ENCODE data around the gene KIAA1755.

The KIAA1755 gene

DNA sequence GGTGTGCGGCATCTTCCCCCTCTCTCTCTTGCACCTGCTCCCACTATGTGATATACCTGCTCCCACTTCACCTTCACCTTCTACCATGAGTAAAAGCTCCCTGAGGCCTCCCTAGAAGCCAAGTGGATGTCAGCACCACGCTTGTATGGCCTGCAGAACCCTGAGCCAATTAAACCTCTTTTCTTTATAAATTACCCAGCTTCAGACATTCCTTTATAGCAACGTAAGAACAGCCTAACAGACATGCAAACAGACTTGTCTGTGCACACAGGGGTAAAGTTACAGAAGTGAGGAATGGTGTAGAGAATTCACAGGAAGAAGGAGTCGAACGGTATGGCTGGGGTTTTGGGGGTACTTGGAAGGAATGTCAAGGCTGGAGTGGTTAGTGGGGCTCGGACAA, 80.7 kb downstream of the KIAA1755 start:
- no peak for DNase-seq

GRCh38 chr20:38178581-38178980, 82.0 kb downstream of the KIAA1755 start:
- DNase-seq, result no peak

- DNase-seq, result no peak
These were observed 82.5 kb downstream of the KIAA1755 start for GRCh38 chr20:38178065-38178491.

DNA sequence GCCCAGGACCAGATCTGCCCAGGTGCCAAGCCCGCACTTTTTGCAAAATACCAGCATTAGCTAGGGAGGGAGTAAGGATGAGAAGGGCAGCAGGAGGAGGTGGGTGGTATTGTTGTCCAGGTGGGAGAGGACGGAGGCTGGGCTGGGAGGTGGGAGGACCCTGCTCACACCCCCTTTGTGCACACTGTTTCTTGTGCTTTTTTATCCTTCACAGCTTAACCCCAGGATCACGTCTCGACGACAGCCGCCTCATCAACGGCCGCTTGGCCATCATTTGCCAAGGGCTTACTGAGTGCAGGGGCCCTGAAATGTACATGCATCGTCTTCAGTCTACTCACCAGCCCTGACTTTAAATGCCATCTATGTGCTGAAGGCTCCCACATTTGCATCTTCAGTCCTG, 83.3 kb downstream of the KIAA1755 start:
- no peak for DNase-seq

DNA sequence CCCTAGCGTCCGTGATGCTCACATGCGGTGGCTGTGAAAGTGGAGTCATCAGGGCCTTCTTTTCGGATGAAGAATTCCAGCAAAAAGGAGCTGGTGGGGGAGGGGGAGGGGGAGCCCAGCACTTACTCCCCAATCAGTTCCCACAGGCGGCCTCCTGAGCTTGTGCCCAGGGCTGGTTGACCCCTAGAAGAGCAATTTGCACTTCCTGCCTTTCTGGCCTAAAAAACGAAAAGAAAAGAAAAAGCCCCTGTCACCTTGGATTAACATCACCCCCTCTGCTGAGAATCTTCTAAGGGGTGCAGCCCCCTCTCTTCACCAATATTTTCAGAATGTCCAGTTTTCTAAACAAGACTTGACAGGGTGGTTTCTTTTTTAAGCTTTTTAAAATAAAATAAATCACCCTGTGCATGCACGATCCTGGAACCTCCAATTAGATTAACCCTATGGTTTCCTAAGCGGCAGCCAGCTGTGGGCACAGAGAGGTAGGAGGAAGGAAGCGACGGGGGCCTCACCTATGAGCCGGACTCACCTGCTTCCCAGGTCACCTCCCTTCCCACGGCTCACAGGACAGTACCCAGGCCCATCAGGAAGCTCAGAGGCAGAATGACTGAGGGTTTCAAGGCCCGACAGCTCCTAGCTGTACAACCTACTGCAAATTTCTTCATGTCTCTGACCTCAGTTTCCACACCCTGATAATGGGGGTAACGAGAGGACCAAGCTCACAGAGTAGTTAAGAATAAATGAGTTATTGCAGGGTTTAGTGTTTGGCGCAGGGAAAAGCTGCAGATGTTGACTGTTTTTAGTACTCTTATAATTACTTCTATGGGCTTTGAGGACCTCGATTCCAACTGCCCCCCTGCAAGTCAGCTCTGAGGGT, 85.0 kb downstream of the KIAA1755 start:
- no peak for DNase-seq

DNA sequence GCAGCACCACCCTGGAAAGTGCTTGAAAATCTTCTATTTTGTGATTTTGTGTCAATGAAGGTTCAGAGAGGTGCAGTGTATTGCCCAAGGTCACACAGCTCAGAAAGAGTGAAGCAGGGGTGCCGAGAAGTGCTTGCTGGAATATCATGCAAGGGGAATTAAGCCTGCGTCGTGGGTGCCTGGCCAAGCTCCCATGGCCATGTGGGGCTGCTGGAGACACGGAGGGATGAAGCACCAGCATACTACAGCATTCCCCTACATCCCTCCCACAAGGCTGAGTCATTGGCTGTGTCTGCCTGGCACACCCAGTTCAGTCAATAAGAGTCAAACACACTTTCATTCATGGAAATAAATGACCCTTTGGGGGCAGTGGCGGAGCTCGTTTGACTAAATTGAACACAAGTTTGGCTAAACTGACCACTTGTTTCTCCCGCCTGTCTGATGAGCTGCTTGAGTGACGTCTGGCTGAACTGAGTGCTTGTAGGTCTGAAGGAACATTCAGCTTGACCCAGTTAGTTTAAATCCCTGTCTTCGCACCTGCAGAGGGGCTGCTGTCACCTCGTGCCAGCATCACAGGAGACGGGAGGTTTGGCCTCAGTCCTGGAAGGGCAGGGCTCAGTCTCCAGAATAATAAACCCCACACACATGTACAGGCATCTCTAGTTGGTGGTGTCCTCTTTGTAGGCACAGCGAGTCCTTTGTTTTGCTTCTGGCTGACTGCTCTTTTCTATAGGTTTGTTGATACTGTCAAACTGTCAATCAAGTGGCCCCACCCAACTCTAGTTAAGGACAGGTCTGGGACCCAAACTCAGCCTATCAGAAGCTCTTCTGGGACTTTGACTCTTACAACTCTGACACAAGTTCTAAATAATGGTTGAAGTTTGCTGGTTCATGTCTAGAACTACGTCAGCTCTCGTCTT, 87.0 kb downstream of the KIAA1755 start:
- DNase-seq, result peak in 2 of 14 donors; percentile 25 to 31

DNA sequence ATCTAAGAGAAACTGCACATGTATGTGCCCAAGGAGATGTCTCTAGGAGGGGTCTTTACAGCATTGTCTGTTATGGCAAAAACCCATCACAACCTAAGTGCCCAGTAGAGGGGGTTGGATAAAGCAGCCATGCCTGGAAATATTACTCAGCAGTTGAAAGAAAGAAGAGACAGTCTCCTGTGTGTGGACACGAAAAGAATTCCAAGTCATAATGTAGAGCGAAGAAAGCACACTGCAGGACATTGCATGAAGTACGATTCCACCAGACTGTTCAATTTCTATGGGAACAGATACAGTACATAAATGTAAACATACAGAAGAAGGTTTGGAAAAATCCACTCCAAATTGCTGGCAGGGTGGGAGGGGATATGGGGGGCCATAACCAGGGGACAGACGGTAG, 88.1 kb downstream of the KIAA1755 start:
- DNase-seq, result no peak

DNA sequence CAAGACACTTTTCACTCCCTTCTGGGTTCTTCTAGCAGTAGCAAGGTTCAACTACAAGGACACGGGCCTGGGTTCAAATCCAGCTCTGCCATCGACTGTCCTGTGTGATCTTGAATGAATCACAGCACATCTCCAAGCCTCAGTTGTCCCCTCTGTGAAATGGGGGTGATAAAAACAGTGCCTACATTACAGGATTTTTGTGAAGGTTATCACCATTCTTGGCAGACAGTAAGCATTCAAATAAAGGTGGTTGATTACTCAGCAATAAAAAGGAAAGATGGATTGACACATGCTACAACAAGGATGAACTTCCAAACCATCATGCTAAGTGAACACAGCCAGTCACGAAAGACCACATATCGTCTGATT, 88.9 kb downstream of the KIAA1755 start:
- no peak for DNase-seq

- no peak for DNase-seq
These were observed 89.5 kb downstream of the KIAA1755 start for GRCh38 chr20:38170826-38171674.

DNA sequence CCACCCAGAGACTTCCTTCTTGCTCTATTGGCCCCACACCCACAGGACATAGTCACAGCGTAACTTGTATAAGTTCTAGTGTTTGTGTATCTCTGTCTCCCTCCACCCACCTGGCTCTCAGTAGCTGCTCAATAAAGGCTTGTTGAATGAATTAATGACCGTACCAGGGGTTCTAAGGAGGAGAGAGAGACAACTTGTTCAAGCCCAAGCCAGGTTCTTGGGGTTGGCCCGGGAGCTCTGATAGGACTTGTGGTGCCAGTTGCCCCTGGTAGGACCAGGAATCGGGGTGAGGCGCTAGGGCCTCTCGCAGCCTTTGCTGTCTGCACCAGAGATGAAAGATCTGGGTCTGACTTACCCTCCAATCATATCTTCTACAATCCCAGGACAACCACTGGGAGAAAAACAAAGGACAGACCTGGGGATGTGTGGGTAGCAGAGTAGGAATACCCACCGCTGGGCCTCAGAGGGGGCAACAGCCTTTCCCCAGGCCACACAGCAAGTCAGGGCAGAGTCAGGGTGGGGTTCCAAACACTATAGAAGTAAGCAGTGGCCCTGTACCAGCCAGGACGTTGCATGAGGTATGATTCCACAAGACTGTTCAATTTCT, 90.2 kb downstream of the KIAA1755 start:
- no peak for DNase-seq

DNA sequence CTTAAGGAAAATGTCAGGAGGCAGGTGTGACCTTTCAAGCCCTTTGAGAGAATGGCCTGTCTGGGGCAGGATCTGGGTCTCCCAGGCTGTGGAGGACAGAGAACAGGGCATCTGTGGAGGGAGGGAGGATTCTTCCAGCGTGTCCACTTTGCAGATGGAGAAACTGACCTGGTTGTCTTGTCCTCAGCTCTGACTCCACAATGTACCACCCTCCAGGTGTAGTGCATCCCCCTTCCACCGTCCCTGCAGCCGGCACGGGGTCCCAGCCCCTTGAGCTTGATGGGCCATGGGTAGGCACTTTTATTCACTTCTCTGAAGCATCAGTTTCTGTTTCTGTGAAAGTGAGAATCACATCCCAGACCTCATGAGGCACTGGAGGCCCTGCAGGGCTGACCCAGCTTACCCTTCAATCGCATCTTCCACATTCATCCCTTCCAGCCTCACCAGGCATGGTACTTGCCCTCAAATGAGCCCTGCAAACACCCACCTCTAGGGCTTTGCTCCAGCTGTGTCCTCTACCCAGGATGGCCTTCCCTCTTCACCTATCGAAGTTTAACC, 90.8 kb downstream of the KIAA1755 start:
- no peak for DNase-seq

DNA sequence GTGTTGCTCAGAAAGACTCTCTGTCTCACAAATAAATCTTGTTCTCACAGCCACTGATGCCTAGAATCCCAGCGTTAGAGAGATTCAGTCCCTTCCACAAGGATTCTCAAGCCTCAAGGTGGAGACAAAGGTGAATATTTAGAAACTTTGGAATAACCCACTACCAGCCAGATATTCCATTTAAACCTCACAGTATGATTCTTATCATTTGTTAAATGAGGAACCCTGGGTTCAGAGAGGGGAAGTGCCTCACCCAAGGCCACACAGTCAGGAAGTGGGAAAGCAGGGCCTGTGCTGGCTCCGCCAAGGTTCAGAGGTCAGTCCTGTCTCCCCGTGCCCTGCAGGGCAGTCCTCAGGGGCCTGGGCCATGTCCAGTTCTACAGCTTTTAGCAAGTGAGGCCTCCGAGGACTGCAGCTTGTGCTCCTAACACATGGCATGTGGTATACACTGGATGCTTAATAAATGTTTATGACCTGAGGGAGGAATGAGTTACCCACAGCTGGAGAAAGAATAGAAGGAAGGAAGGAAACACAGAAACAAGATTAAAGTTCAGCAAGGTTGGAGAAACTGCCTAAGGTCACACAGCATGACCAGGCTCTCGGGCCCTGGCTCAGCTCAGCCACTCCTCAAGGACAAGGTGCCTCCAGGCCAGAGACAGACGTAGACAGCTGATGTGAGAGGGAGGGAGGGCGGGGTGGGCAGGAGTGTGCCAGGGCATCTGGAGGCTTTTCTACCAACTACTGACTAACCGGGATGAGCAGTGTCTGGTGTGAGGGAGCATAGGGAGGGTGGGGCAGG, 91.5 kb downstream of the KIAA1755 start:
- no peak for DNase-seq

DNA sequence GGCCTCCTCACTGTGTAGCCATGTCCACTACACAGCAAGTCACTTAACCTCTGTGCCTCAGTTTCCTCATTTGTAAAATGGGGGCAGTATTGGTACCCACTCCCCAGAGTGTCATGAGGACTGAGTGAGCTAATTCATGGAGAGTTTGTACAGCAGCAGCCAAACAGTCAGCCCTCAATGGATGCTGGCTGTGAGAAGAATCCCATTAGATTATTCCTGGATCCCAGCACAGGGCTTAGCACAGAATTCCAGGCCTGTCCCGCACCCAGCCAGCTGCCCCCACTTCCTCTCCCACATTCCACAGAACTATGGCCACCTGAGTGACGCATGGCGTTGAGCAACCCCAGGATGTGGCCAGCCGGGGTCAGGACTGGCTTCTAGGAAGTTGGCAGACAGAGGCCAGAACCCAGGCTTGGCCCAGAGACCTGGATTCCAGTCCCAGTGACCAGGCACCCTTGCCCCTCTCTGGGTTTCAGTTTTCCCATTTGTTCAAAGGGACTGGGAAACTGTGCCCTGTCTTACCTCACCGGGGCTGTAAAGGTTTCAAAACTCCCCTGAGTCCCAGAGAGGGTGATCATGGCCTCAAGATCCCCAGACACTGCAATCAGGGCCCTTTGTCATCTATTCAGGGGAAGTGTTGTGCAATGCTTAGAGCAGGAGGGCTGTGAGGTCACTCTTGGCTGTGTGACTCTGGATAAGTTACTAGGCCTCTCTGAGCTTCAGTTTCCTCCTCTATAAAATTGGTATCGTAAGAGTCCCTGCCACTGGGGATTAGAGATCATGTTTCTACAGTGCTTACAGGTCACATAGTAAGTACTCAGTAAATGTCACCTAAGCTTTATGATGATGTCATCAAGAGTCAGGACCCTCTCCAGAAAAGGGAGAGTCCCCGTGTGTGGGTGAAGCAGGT, 92.4 kb downstream of the KIAA1755 start:
- DNase-seq, result peak in 2 of 14 donors; percentile 10 to 49

DNA sequence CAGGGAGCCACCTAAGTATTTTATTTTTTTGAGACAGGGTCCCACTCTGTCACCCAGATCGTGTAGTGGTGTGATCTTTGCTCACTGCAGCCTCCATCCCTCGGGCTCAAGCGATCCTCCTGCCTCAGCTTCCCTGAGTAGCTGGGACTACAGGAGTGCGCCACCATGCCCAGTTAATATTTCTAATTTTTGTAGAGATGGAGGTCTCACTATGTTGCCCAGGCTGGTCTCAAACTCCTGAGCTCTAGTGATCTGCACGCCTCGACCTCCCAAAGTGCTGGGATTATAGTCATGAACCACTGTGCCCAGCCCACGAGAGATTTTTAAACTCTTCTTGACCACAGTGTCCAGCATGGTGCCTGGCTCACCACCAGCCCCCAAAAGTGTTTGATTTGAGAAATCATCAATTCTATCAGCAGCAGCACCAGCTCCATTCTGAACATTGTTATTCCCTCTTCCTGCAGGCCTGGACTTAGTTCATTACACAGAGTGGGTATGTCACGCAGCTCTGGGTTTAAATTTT, 93.1 kb downstream of the KIAA1755 start:
- no peak for DNase-seq

GRCh38 chr20:38166703-38167233, 93.8 kb downstream of the KIAA1755 start:
- DNase-seq, result no peak

DNA sequence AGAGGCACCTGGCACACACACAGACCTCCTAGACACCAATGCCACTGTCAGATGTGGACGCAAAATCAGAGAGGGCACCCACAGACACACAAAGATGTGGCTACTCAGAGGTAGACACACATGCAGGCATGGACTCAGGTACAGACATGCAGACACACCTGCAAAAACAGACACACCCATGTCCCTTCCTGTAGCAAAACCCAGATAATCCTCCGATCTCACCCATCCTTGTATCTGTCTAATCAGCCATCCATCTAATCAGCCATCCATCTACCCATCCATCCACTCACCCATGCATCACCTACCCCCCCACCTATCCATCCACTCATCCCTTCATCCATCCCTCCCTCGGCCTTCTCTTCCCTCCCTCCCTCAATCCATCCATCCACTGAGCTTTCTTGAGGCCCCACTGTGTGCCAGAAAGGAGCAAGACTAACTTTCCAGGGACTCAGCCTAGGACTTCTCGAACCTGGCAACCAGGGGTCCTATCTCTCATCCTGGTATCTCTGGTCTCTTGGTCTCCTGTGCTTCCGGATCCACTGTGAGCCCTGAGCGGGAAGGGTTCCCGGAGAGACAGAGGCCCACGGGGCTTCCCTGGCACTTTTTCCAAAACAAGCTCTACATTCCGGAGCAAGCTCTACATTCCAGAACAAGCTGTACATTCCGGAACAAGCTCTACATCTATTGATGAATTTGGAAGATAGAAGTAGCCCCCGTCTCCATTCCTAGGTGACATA, 94.4 kb downstream of the KIAA1755 start:
- no peak for DNase-seq

GRCh38 chr20:38165089-38165965, 95.2 kb downstream of the KIAA1755 start, which contains the start of gene TGM2:
Gene TGM2, minus strand, starts transcription at chr20:38165270. Its CDS starts 72 bp downstream, at chr20:38165198.
- DNase-seq, result peak in 4 of 14 donors; percentile 4 to 27 (median 24)

Data from C1 segment of cervical spinal cord (tissue), 14 donors.